Bronchial epithelial cell (primary cell): ENCODE results near the gene TMEM108. TPM values are rescaled to one million over a fixed set of nuclear protein-coding genes. Genes with fewer than 3 reads are reported as not detected.

ENCODE experiments used
- DNase-seq: peaks from one replicate; pipeline ENCODE4 v3.0.0-alpha.2; 2010; ENCODE audit warnings: low read depth
- FAIRE-seq: peaks from 2 replicates; lab custom pipeline; 2011; peaks lifted over from hg19 to GRCh38; lab: Jason Lieb, UNC
- H3K27me3 ChIP-seq: 2 replicates; pipeline ENCODE4 v1.5.1; 2011; ENCODE audit warnings: low read length; ENCODE audit not compliant: control insufficient read depth, insufficient read depth
- H3K36me3 ChIP-seq: 2 replicates; pipeline ENCODE4 v1.5.1; 2011; ENCODE audit warnings: low read length; ENCODE audit not compliant: control insufficient read depth, insufficient read depth
- H3K4me3 ChIP-seq: 2 replicates; pipeline ENCODE4 v1.5.1; 2011; ENCODE audit warnings: mild to moderate bottlenecking, low read depth, low read length, control low read depth
- total RNA-seq: library from RNA; depleted of rRNA; stranded (reverse); fragments of >200 nt; gene quantifications from 2 replicates; pipeline ENCODE4 v1.2.1, GENCODE V29; 2014
- TF ChIP-seq, protein P1 (sequence below): IDR thresholded peaks from 2 replicates; pipeline ENCODE4 v1.5.1; 2011; ENCODE audit warnings: mild to moderate bottlenecking, moderate library complexity, low read length, control low read depth, inconsistent platforms; ENCODE audit not compliant: insufficient read depth, severe bottlenecking

Gene TMEM108
- total RNA-seq, 1 donor from 2014 or later, result not detected

DNA sequence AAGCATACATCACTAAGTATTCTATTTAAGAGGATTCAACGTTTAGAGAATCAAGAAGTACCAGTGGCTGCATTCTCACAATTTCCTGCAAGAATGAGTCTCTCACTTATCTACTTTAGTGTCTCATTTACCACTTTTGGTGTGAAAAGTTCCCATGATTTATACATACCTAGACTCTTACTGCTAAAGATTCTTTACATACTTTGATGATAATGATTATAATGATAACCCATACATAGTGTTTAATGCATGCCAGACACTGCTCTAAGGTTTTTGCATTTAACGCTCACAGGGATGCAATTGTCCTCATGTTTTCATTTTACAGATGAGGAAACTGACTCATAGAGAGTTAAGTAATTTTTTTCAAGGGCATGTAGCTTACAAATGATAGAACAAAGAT, 133.6 kb downstream of the TMEM108 start:
- H3K36me3 ChIP-seq, result no peaks in the 10 kb centered on the region
- DNase-seq (no peak), FAIRE-seq (no peak)
- no peaks in the 10 kb centered on the region for H3K27me3 ChIP-seq
- H3K4me3 ChIP-seq, result no peak overlapping the region
- TF ChIP-seq, protein P1, sequence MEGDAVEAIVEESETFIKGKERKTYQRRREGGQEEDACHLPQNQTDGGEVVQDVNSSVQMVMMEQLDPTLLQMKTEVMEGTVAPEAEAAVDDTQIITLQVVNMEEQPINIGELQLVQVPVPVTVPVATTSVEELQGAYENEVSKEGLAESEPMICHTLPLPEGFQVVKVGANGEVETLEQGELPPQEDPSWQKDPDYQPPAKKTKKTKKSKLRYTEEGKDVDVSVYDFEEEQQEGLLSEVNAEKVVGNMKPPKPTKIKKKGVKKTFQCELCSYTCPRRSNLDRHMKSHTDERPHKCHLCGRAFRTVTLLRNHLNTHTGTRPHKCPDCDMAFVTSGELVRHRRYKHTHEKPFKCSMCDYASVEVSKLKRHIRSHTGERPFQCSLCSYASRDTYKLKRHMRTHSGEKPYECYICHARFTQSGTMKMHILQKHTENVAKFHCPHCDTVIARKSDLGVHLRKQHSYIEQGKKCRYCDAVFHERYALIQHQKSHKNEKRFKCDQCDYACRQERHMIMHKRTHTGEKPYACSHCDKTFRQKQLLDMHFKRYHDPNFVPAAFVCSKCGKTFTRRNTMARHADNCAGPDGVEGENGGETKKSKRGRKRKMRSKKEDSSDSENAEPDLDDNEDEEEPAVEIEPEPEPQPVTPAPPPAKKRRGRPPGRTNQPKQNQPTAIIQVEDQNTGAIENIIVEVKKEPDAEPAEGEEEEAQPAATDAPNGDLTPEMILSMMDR, result no peak

DNA sequence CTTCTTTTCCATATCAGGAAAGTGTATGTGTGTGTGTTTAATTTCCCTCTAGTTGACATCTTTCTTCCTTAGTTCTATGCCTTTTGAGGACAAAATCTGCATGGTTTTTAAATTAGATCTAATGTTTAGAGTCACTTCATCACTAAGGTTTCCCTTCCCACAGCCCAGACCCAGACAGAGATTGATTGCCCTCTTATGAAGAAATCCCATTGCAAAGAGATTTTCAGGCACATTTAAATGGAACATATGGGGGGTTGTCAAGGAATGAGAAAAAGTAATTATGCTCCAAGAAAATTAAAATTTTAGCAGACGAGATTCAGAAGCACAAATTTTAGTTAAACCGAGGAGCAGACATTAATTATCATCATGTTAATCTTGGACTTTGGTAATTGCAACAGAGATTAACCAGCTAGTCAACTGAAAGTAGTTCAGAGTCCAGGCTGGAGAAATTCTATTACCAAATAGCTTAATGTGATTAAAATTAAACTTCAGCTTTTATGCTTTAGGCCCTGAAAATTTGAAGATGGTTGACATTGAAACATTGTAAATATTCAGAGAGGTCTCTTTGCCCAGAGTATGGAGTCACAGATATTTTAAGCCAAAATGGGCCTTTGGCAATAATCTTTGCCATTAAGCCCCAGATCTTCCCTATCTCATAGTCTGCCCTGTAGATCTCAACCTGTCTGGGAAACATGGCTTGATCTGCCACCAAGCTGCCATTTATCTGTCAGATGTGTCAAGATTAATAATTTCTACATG, 143.4 kb downstream of the TMEM108 start:
- H3K4me3 ChIP-seq, result no peak overlapping the region
- FAIRE-seq (no peak), DNase-seq (no peak)
- TF ChIP-seq, protein P1, result no peak
- no peaks in the 10 kb centered on the region for H3K27me3 ChIP-seq
- H3K36me3 ChIP-seq, result no peaks in the 10 kb centered on the region

DNA sequence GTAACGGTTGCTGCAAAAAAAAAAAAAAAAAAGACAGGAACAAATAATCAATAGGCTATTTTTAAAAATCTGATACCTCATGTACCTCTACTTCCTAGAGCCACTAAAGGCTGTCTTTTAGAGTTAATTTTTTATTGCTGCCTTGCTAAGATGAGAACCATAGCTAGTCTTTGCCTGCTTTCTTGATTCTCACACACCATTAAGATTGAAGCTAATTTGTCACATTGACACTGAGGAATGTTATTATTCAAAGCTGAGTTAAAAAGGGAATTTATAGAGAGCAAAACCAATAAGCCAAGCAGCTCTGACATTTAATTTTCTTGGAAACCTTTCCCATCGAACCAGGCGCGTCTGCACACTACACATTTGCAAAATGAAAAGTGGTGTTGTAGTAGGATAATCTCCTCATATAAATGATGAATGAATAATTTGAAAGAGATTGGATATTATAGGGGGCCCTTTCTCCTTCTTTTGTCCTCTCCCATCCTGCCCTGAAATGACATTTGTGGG, 149.7 kb downstream of the TMEM108 start:
- no peaks in the 10 kb centered on the region for H3K36me3 ChIP-seq
- DNase-seq, result no peak
- no peaks in the 10 kb centered on the region for H3K27me3 ChIP-seq
- no peak overlapping the region for H3K4me3 ChIP-seq
- TF ChIP-seq, protein P1, result no peak
- FAIRE-seq, result no peak

DNA sequence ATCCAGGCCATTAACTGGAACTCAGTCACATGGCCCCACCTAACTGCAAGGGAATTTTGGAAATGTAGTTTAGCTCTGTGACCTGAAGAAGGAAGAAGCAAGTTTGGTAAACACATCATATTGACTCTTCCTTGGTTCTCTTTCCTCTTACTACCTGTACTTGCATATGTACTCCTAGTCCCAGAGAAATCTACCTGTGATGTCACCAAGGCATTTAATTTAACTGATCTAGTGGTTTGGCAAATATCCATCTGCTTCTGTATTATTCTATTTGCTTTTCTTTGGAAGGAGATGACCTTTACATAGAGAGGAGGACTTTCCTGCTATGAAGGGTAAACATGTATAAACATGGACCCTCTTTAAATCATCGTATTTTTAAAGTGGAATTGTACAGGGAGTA, 150.8 kb downstream of the TMEM108 start:
- TF ChIP-seq, protein P1, result no peak
- FAIRE-seq, result no peak

DNA sequence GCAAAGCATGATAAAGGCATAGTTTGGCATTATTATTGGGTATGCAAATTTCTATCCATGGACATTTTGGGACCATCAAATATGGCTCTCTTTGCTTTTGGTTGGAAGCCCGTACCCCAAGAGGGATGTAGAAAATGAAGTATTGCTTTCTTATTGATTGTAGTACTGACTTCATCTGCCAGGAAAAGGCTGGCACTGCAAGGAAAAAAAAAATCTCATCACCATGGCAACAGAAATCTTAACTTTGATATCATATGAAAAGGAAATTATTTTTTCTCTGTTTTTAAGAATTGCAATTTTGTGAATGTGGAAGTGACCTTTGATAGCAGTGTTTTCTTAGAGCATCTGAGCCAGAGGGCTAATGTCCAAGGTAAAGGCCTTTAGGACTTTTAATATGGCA, 151.7 kb downstream of the TMEM108 start:
- TF ChIP-seq, protein P1, result no peak
- Histone ChIP-seq H3K36me3 (no peaks in the 10 kb centered on the region), H3K27me3 (no peaks in the 10 kb centered on the region), H3K4me3 (no peak overlapping the region)
- no peak for FAIRE-seq
- DNase-seq, result no peak

More for the DNA sequence above, 150.8 kb downstream of the TMEM108 start:
- no peak for DNase-seq
- H3K27me3 ChIP-seq, result no peaks in the 10 kb centered on the region
- H3K4me3 ChIP-seq, result no peak overlapping the region
- no peaks in the 10 kb centered on the region for H3K36me3 ChIP-seq
